ENCODE results near the gene EMX1. TPM values are rescaled to one million over a fixed set of nuclear protein-coding genes. Genes with fewer than 3 reads are reported as not detected.

EMX1 gene
- total RNA-seq, 1 experiment from 2014 or later, result 0.72 TPM

GRCh38 chr2:72913486-72914205 lies 3.7 kb upstream of the EMX1 start:
- H2BK5ac ChIP-seq (ENCODE audit: insufficient read length, low read length), result no peak overlapping the region
- H3K9me3 ChIP-seq (ENCODE audit: control insufficient read depth, low read depth, low read length), result no peaks in the 10 kb centered on the region
- peaks cover 86% of the 10 kb centered on the region for H3K27me3 Mint-ChIP-seq (ENCODE audit: low read depth)
- H2BK20ac ChIP-seq (ENCODE audit: low read depth, low read length, poor library complexity, severe bottlenecking), result no peak overlapping the region
- H4K8ac ChIP-seq (replicated peaks; ENCODE audit: insufficient read length, low read depth, low read length), result no peak overlapping the region
- no peak overlapping the region for H3T11ph ChIP-seq (ENCODE audit: low read length)
- H4K5ac ChIP-seq (ENCODE audit: insufficient read length, low read depth, low read length), result no peak overlapping the region
- H3K14ac ChIP-seq (ENCODE audit: insufficient read depth, low read length), result no peak overlapping the region
- TF ChIP-seq, protein P1, sequence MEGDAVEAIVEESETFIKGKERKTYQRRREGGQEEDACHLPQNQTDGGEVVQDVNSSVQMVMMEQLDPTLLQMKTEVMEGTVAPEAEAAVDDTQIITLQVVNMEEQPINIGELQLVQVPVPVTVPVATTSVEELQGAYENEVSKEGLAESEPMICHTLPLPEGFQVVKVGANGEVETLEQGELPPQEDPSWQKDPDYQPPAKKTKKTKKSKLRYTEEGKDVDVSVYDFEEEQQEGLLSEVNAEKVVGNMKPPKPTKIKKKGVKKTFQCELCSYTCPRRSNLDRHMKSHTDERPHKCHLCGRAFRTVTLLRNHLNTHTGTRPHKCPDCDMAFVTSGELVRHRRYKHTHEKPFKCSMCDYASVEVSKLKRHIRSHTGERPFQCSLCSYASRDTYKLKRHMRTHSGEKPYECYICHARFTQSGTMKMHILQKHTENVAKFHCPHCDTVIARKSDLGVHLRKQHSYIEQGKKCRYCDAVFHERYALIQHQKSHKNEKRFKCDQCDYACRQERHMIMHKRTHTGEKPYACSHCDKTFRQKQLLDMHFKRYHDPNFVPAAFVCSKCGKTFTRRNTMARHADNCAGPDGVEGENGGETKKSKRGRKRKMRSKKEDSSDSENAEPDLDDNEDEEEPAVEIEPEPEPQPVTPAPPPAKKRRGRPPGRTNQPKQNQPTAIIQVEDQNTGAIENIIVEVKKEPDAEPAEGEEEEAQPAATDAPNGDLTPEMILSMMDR (conservative IDR thresholded peaks at IDR 0.05), result peak; percentile 47; the same call in 2 of the 3 replicates
- H3K79me1 ChIP-seq (ENCODE audit: insufficient read depth, low read depth, low read length, poor library complexity, severe bottlenecking), result no peaks in the 10 kb centered on the region
- no peak overlapping the region for H3K18ac ChIP-seq (ENCODE audit: insufficient read length, low read depth, low read length)
- H3K56ac ChIP-seq (ENCODE audit: insufficient read length, low read depth, low read length), result no peak overlapping the region
- H3K79me2 ChIP-seq (ENCODE audit: insufficient read depth, low read length), result no peaks in the 10 kb centered on the region
- WGBS (ENCODE audit: extremely low coverage, insufficient read length, low lambda C conversion rate), result no CpG with 5 or more reads among the region's 7 CpGs
- H2BK12ac ChIP-seq (ENCODE audit: insufficient read length, low read depth, low read length), result no peak overlapping the region
- no peak overlapping the region for H3K27ac Mint-ChIP-seq
- peaks cover 25% of the 10 kb centered on the region for H3K23me2 ChIP-seq (ENCODE audit: insufficient read length, low read depth, low read length, poor library complexity, severe bottlenecking)
- peak; percentile 52 for DNase-seq
- H3K4me1 Mint-ChIP-seq, result peaks cover 20 to 30% of the 10 kb centered on the region in 2 experiments
- no peak overlapping the region for H3K4me2 ChIP-seq (ENCODE audit: insufficient read depth, insufficient read length, low read length)
- H3K27ac ChIP-seq (ENCODE audit: insufficient read length, low read depth, low read length), result no peak overlapping the region
- H4K91ac ChIP-seq (ENCODE audit: insufficient read length, low read depth, low read length), result no peak overlapping the region
- H3K4me1 ChIP-seq (ENCODE audit: insufficient read depth, low read length), result peaks cover 6% of the 10 kb centered on the region; the same call in 1 of the 2 replicates
- peaks cover 47% of the 10 kb centered on the region for H3K27me3 ChIP-seq (ENCODE audit: insufficient read depth, low read length)
- H3K4me3 Mint-ChIP-seq, result peak overlapping the region in 1 of 2 experiments; percentile 54; a peak in 3 of 5 replicates
- H4K20me1 ChIP-seq (ENCODE audit: control insufficient read depth, insufficient read depth, insufficient read length), result no peaks in the 10 kb centered on the region
- no peak overlapping the region for H2BK15ac ChIP-seq (ENCODE audit: low read depth, low read length)
- no peaks in the 10 kb centered on the region for H3K36me3 Mint-ChIP-seq (ENCODE audit: insufficient read depth in 1 of 3, low read depth in 3 of 3)
- no peak overlapping the region for H2BK120ac ChIP-seq (ENCODE audit: low read depth, low read length, poor library complexity, severe bottlenecking)
- H3K4ac ChIP-seq (ENCODE audit: low read depth, low read length), result no peak overlapping the region
- H2AK5ac ChIP-seq (ENCODE audit: insufficient read length, low read length), result no peak overlapping the region
- peaks cover 0 to 2% of the 10 kb centered on the region in 2 experiments; a peak in 1 of 5 replicates for H3K9me3 Mint-ChIP-seq
- no peak overlapping the region for H2AFZ ChIP-seq (ENCODE audit: low read length)
- no peak overlapping the region for H3K23ac ChIP-seq (ENCODE audit: insufficient read length, low read depth, low read length)
- H3K9ac ChIP-seq (ENCODE audit: extremely low read depth, insufficient read length, low read length), result no peak overlapping the region
